ENCODE data around the gene NOSTRIN.
"Not testable (repeated sequence)": the region's sequence is repeated elsewhere in the genome, so short reads cannot be mapped to it uniquely, and the experiment has no call there.

The NOSTRIN gene

GRCh38 chr2:168790226-168790902 lies 12.1 kb upstream of the NOSTRIN start:
- no peak for DNase-seq (ENCODE audit: low read depth)

- not testable (repeated sequence) for DNase-seq (ENCODE audit: low read depth)
These were observed 11.3 kb upstream of the NOSTRIN start for GRCh38 chr2:168791140-168791539.

GRCh38 chr2:168793596-168793995 lies 8.8 kb upstream of the NOSTRIN start:
- DNase-seq (ENCODE audit: low read depth), result no peak

GRCh38 chr2:168794968-168795367 lies 7.5 kb upstream of the NOSTRIN start:
- no peak for DNase-seq (ENCODE audit: low read depth)

GRCh38 chr2:168796090-168796577 lies 6.3 kb upstream of the NOSTRIN start:
- DNase-seq (ENCODE audit: low read depth), result no peak

- DNase-seq (ENCODE audit: low read depth), result no peak
These were observed 5.7 kb upstream of the NOSTRIN start for GRCh38 chr2:168796583-168797285.

GRCh38 chr2:168797286-168797655 lies 5.2 kb upstream of the NOSTRIN start:
- no peak for DNase-seq (ENCODE audit: low read depth)

- no peak for DNase-seq (ENCODE audit: low read depth)
These were observed 4.2 kb upstream of the NOSTRIN start for GRCh38 chr2:168798076-168798887.

- DNase-seq (ENCODE audit: low read depth), result no peak
These were observed 3.5 kb upstream of the NOSTRIN start for GRCh38 chr2:168798888-168799410.

- no peak for DNase-seq (ENCODE audit: low read depth)
These were observed 966 bp upstream of the NOSTRIN start for GRCh38 chr2:168801471-168801870.

GRCh38 chr2:168802859-168803725 lies 655 bp downstream of the NOSTRIN start:
- no peak for DNase-seq (ENCODE audit: low read depth)

GRCh38 chr2:168804214-168804613 lies 1.8 kb downstream of the NOSTRIN start:
- no peak for DNase-seq (ENCODE audit: low read depth)

GRCh38 chr2:168805615-168806014 lies 3.2 kb downstream of the NOSTRIN start:
- no peak for DNase-seq (ENCODE audit: low read depth)

- no peak for DNase-seq (ENCODE audit: low read depth)
These were observed 7.1 kb downstream of the NOSTRIN start for GRCh38 chr2:168809537-168809936.

- no peak for DNase-seq (ENCODE audit: low read depth)
These were observed 7.8 kb downstream of the NOSTRIN start for GRCh38 chr2:168810235-168810634.

GRCh38 chr2:168811696-168812095 lies 9.3 kb downstream of the NOSTRIN start:
- DNase-seq (ENCODE audit: low read depth), result no peak

- no peak for DNase-seq (ENCODE audit: low read depth)
These were observed 11.6 kb downstream of the NOSTRIN start for GRCh38 chr2:168814046-168814445.

- DNase-seq (ENCODE audit: low read depth), result no peak
These were observed 12.8 kb downstream of the NOSTRIN start for GRCh38 chr2:168814939-168815907.

- no peak for DNase-seq (ENCODE audit: low read depth)
These were observed 13.9 kb downstream of the NOSTRIN start for GRCh38 chr2:168816369-168816768.

- DNase-seq (ENCODE audit: low read depth), result no peak
These were observed 16.7 kb downstream of the NOSTRIN start for GRCh38 chr2:168819050-168819715.

All from stimulated activated CD8-positive, alpha-beta memory T cell treated with anti-CD3 and anti-CD28 coated beads, Interleukin-7, amount 100 ng/mL, for 24 hours (primary cell).